ENCODE results near the gene ADAMTS13.

GRCh38 chr9:133468374-133468773 lies 46.2 kb downstream of the ADAMTS13 start:
- TF ChIP-seq CTCF (IDR thresholded peaks at IDR 0.05) (no peak), POLR2A (IDR thresholded peaks at IDR 0.05) (no peak)

Data from Peyer's patch (tissue), 4 donors.